Astrocyte of the spinal cord (primary cell): Measurements from ENCODE around the gene PKDCC.
A peak's percentile ranks its signal among the peaks of the same experiment; 100 is the strongest.
"Not testable (repeated sequence)": the region's sequence is repeated elsewhere in the genome, so short reads cannot be mapped to it uniquely, and the experiment has no call there.

Source experiments
- DNase-seq: peaks from one replicate; pipeline ENCODE4 v3.0.0; 2011; ENCODE audit warnings: low read depth, low spot score
- H3K4me3 ChIP-seq: 2 replicates; pipeline ENCODE4 v1.5.1; 2011; ENCODE audit warnings: low read depth, mild to moderate bottlenecking, low read length, moderate library complexity
- CTCF ChIP-seq: IDR thresholded peaks from 2 replicates; pipeline ENCODE4 v1.5.1; 2012; ENCODE audit warnings: low read depth, mild to moderate bottlenecking, low read length, inconsistent platforms
- in situ Hi-C: cut with HindIII; loops from 2 replicates; pipeline ENCODE4 v1.10.0; 2017; ENCODE audit warnings: low sequenced_read_pairs

Gene PKDCC

GRCh38 chr2:42059261-42059898, 11.6 kb downstream of the PKDCC start:
- H3K4me3 ChIP-seq, result no peak overlapping the region
- no peak for DNase-seq
- in situ Hi-C loops, result no loop called here
- TF ChIP-seq CTCF, result no peak

- DNase-seq, result no peak
- TF ChIP-seq CTCF, result no peak
- in situ Hi-C loops, result no loop called here
- H3K4me3 ChIP-seq, result no peak overlapping the region
Observed at GRCh38 chr2:42060028-42060427, 12.2 kb downstream of the PKDCC start.

- in situ Hi-C loops, result no loop called here
- DNase-seq, result no peak
- TF ChIP-seq CTCF, result no peak
- H3K4me3 ChIP-seq, result no peak overlapping the region
Observed at GRCh38 chr2:42060718-42061619, 13.1 kb downstream of the PKDCC start.

- TF ChIP-seq CTCF, result no peak
- H3K4me3 ChIP-seq, result no peak overlapping the region
- in situ Hi-C loops, result no loop called here
- no peak for DNase-seq
Observed at GRCh38 chr2:42061839-42062238, 14.0 kb downstream of the PKDCC start.

- in situ Hi-C loops, result no loop called here
- no peak for TF ChIP-seq CTCF
- DNase-seq, result no peak
- H3K4me3 ChIP-seq, result no peak overlapping the region
Observed at GRCh38 chr2:42063431-42064171, 15.8 kb downstream of the PKDCC start.

- in situ Hi-C loops, result no loop called here
- DNase-seq, result peak; percentile 42
- TF ChIP-seq CTCF, result no peak
- H3K4me3 ChIP-seq, result no peak overlapping the region
Observed at GRCh38 chr2:42064417-42064942, 16.7 kb downstream of the PKDCC start.

GRCh38 chr2:42065753-42066152, 17.9 kb downstream of the PKDCC start:
- in situ Hi-C loops, DNase-seq, H3K4me3 ChIP-seq: not testable (repeated sequence)

GRCh38 chr2:42067001-42067400, 19.2 kb downstream of the PKDCC start:
- DNase-seq, in situ Hi-C loops: not testable (repeated sequence)

More at GRCh38 chr2:42067001-42067400, 19.2 kb downstream of the PKDCC start:
- H3K4me3 ChIP-seq, result not testable (repeated sequence)
